Measurements from ENCODE around the gene LLGL2.
"Not testable (repeated sequence)": the region's sequence is repeated elsewhere in the genome, so short reads cannot be mapped to it uniquely, and the experiment has no call there.

Gene LLGL2

DNA sequence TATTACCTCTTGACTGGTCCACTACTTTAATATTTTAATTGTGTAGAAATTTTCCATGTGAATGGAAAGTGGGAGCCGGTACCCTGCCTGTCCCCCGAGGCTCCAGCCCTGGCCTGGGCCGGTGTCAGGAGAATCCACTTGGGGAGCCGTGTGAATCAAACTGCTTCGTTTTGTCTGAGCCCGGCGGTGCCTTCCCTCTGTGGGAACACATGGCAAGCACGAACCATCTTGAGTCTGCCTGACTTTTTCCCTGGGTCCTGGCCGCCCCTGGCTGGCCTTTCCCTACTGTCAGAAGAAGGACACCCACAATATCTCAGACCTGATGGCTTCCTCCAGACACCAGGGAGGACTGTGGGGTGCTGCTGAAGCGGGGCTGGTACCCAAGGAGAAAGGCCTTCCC lies 49.7 kb downstream of the LLGL2 start:
- no peaks in the 10 kb centered on the region for H3K9me3 ChIP-seq (ENCODE audit: control insufficient read depth, insufficient read depth, low read length)
- TF ChIP-seq EZH2phosphoT487 (IDR thresholded peaks at IDR 0.05; ENCODE audit: borderline replicate concordance, low read length), result no peak
- TF ChIP-seq, protein P1, sequence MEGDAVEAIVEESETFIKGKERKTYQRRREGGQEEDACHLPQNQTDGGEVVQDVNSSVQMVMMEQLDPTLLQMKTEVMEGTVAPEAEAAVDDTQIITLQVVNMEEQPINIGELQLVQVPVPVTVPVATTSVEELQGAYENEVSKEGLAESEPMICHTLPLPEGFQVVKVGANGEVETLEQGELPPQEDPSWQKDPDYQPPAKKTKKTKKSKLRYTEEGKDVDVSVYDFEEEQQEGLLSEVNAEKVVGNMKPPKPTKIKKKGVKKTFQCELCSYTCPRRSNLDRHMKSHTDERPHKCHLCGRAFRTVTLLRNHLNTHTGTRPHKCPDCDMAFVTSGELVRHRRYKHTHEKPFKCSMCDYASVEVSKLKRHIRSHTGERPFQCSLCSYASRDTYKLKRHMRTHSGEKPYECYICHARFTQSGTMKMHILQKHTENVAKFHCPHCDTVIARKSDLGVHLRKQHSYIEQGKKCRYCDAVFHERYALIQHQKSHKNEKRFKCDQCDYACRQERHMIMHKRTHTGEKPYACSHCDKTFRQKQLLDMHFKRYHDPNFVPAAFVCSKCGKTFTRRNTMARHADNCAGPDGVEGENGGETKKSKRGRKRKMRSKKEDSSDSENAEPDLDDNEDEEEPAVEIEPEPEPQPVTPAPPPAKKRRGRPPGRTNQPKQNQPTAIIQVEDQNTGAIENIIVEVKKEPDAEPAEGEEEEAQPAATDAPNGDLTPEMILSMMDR (IDR thresholded peaks at IDR 0.05; ENCODE audit: low read depth, low read length, poor library complexity, severe bottlenecking), result no peak
- H3K27ac ChIP-seq (ENCODE audit: low read depth, low read length), result no peak overlapping the region
- no peak overlapping the region for H3K4me3 ChIP-seq (ENCODE audit: low read length)
- H3K36me3 ChIP-seq (ENCODE audit: control insufficient read depth, low read length), result no peaks in the 10 kb centered on the region
- no peaks in the 10 kb centered on the region for H3F3A ChIP-seq (ENCODE audit: control insufficient read depth, insufficient read depth)
- peaks cover 13% of the 10 kb centered on the region for H3K4me1 ChIP-seq (ENCODE audit: control insufficient read depth, low read length)
- H3K9me2 ChIP-seq (replicated peaks; ENCODE audit: control insufficient read depth, low read length), result no peaks in the 10 kb centered on the region
- H4K20me1 ChIP-seq (ENCODE audit: control insufficient read depth, insufficient read depth, low read depth, low read length), result no peaks in the 10 kb centered on the region
- no peaks in the 10 kb centered on the region for H3K79me2 ChIP-seq (ENCODE audit: control insufficient read depth, low read length)
- H3K4me2 ChIP-seq (ENCODE audit: low read length), result no peak overlapping the region
- H3K27me3 ChIP-seq (ENCODE audit: control insufficient read depth, low read length), result no peaks in the 10 kb centered on the region

DNA sequence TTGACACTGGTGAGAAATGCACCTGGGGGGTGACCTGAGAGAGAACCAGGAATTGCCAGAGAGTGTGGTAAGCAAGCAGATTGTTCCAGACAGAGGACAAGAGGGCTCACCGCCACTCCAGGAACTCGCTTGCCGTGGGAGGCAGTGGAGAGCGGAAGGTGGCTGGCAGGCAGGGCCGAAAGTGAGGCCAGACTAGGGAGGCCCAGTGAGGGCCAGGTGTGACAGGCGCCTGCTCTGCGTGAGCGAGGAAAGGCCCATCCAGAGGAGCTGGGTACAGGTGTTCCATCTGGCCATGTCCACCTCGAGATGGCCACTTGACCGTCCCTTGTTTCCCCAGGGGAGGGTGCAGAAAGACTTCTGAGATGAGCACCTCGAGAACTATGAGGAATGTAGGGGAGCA lies 50.2 kb downstream of the LLGL2 start:
- Histone ChIP-seq H3K27me3 (ENCODE audit: control insufficient read depth, low read length) (no peaks in the 10 kb centered on the region), H3K27ac (ENCODE audit: low read depth, low read length) (no peak overlapping the region), H3K79me2 (ENCODE audit: control insufficient read depth, low read length) (no peaks in the 10 kb centered on the region), H3K4me2 (ENCODE audit: low read length) (no peak overlapping the region), H3K4me3 (ENCODE audit: low read length) (no peak overlapping the region), H3K9me3 (ENCODE audit: control insufficient read depth, insufficient read depth, low read length) (no peaks in the 10 kb centered on the region), H3K4me1 (ENCODE audit: control insufficient read depth, low read length) (peaks cover 10% of the 10 kb centered on the region), H3K9me2 (replicated peaks; ENCODE audit: control insufficient read depth, low read length) (no peaks in the 10 kb centered on the region), H3K36me3 (ENCODE audit: control insufficient read depth, low read length) (no peaks in the 10 kb centered on the region), H3F3A (ENCODE audit: control insufficient read depth, insufficient read depth) (no peaks in the 10 kb centered on the region), H4K20me1 (ENCODE audit: control insufficient read depth, insufficient read depth, low read depth, low read length) (no peaks in the 10 kb centered on the region)
- TF ChIP-seq, protein P1 (IDR thresholded peaks at IDR 0.05; ENCODE audit: low read depth, low read length, poor library complexity, severe bottlenecking), result no peak
- no peak for TF ChIP-seq EZH2phosphoT487 (IDR thresholded peaks at IDR 0.05; ENCODE audit: borderline replicate concordance, low read length)

DNA sequence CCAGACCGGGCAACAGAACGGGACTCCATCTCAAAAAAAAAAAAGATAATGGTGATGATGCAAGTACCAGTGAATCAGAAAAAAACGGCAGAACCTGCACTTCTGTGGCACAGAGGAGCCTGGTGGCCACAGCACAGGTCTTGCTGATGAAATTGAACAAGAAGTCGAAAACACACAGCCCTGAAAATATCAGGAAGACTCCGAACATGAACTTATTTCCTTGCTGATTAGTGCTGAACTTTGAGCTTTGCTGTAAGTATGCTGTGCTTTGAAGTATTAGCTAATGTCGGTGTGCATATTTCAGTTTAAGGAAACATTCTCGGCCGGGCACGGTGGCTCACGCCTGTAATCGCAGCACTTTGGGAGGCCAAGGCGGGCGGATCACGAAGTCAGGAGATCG lies 51.2 kb downstream of the LLGL2 start:
- TF ChIP-seq EZH2phosphoT487 (IDR thresholded peaks at IDR 0.05; ENCODE audit: borderline replicate concordance, low read length), result no peak
- TF ChIP-seq, protein P1 (IDR thresholded peaks at IDR 0.05; ENCODE audit: low read depth, low read length, poor library complexity, severe bottlenecking), result no peak
- no peaks in the 10 kb centered on the region for H3K36me3 ChIP-seq (ENCODE audit: control insufficient read depth, low read length)
- H3K9me3 ChIP-seq (ENCODE audit: control insufficient read depth, insufficient read depth, low read length), result no peaks in the 10 kb centered on the region
- H3K79me2 ChIP-seq (ENCODE audit: control insufficient read depth, low read length), result no peaks in the 10 kb centered on the region
- H3K4me2 ChIP-seq (ENCODE audit: low read length), result no peak overlapping the region
- H3K4me1 ChIP-seq (ENCODE audit: control insufficient read depth, low read length), result peaks cover under 1% of the 10 kb centered on the region
- H3K4me3 ChIP-seq (ENCODE audit: low read length), result no peak overlapping the region
- no peaks in the 10 kb centered on the region for H3K9me2 ChIP-seq (replicated peaks; ENCODE audit: control insufficient read depth, low read length)
- H3F3A ChIP-seq (ENCODE audit: control insufficient read depth, insufficient read depth), result no peaks in the 10 kb centered on the region
- H3K27me3 ChIP-seq (ENCODE audit: control insufficient read depth, low read length), result no peaks in the 10 kb centered on the region
- H4K20me1 ChIP-seq (ENCODE audit: control insufficient read depth, insufficient read depth, low read depth, low read length), result no peaks in the 10 kb centered on the region
- no peak overlapping the region for H3K27ac ChIP-seq (ENCODE audit: low read depth, low read length)

DNA sequence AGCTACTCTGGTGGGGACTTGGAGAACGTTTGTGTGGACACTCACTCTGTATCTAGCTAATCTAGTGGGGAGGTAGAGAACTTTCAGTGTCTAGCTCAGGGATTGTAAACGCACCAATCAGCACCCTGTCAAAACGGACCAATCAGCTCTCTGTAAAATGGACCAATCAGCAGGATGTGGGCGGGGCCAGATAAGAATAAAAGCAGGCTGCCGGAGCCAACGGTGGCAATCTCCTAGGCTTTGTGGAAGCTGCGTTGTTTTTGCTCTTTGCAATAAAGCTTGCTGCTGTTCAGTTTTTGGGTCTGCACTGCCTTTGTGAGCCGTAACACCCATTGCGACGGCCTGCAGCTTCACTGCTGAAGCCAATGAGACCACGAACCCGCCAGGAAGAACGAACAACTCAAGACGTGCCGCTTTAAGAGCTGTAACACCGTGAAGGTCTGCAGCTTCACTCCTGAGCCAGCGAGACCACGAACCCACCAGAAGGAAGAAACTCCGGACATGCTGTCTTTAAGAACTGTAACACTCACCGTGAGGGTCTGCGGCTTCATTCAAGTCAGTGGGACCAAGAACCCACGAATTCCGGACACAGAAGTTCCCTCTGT lies 55.7 kb downstream of the LLGL2 start:
- H3F3A ChIP-seq (ENCODE audit: control insufficient read depth, insufficient read depth); H3K36me3 ChIP-seq (ENCODE audit: control insufficient read depth, low read length); H3K27ac ChIP-seq (ENCODE audit: low read depth, low read length); H3K4me3 ChIP-seq (ENCODE audit: low read length); H4K20me1 ChIP-seq (ENCODE audit: control insufficient read depth, insufficient read depth, low read depth, low read length); H3K4me2 ChIP-seq (ENCODE audit: low read length); H3K9me2 ChIP-seq (replicated peaks; ENCODE audit: control insufficient read depth, low read length); H3K79me2 ChIP-seq (ENCODE audit: control insufficient read depth, low read length); H3K9me3 ChIP-seq (ENCODE audit: control insufficient read depth, insufficient read depth, low read length): not testable (repeated sequence)
- peaks cover 12% of the 10 kb centered on the region for H3K4me1 ChIP-seq (ENCODE audit: control insufficient read depth, low read length)
- H3K27me3 ChIP-seq (ENCODE audit: control insufficient read depth, low read length), result peaks cover 16% of the 10 kb centered on the region

DNA sequence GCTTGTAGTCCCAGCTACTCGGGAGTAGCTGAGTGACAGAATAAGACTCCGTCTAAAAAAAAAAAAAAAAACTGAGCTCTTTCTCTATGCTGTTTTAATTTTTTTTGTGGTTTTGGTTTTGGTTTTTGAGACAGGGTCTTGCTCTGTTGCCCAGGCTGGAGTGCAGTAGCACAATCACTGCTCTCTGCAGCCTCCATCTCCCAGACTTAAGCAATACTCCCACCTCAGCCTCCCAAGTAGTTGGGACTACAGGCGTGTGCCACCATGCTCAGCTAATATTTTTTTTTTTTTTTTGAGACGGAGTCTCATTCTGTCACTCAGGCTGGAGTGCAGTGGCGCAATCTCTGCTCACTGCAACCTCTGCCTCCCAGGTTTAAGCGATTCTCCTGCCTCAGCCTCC lies 57.7 kb downstream of the LLGL2 start:
- not testable (repeated sequence) for H3K9me3 ChIP-seq (ENCODE audit: control insufficient read depth, insufficient read depth, low read length); H3K79me2 ChIP-seq (ENCODE audit: control insufficient read depth, low read length); H3K4me3 ChIP-seq (ENCODE audit: low read length); H4K20me1 ChIP-seq (ENCODE audit: control insufficient read depth, insufficient read depth, low read depth, low read length); H3F3A ChIP-seq (ENCODE audit: control insufficient read depth, insufficient read depth); H3K36me3 ChIP-seq (ENCODE audit: control insufficient read depth, low read length); H3K27ac ChIP-seq (ENCODE audit: low read depth, low read length); H3K4me2 ChIP-seq (ENCODE audit: low read length); H3K9me2 ChIP-seq (replicated peaks; ENCODE audit: control insufficient read depth, low read length)
- peaks cover 34% of the 10 kb centered on the region for H3K27me3 ChIP-seq (ENCODE audit: control insufficient read depth, low read length)
- peaks cover 16% of the 10 kb centered on the region for H3K4me1 ChIP-seq (ENCODE audit: control insufficient read depth, low read length)
